Activated CD8-positive, alpha-beta memory T cell treated with anti-CD3 and anti-CD28 coated beads, Interleukin-2, amount 50 U/mL, for 48 hours (primary cell): ENCODE measurements around the gene CFAP210.

Experiments used
- DNase-seq: peaks from one replicate; pipeline ENCODE4 v3.0.0-alpha.2; 2020

CFAP210 gene

GRCh38 chr2:169672406-169672805, 21.8 kb downstream of the CFAP210 start:
- DNase-seq, result no peak

GRCh38 chr2:169670937-169671336, 23.3 kb downstream of the CFAP210 start:
- no peak for DNase-seq

DNA sequence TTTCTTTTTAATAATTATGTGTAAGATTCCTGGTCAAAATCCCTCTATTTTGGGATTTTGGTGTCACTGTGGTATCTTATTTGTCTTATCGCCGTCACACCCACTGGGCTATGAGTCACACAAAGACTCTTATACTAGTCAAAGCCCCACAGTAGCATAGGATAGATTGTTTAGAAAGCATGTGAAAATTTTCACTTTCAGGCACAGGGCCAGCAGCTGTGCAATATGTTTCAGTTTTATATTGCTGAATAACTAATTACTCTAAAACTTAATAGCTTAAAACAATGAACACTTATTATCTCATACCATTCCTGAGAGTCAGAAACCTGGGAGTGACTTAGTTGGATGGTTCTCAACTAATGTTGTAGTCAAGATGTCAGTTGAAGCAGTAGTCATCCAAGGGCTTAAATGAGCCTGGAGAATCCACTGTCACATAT, 24.0 kb downstream of the CFAP210 start:
- no peak for DNase-seq

GRCh38 chr2:169667583-169667982, 26.6 kb downstream of the CFAP210 start:
- DNase-seq, result no peak

DNA sequence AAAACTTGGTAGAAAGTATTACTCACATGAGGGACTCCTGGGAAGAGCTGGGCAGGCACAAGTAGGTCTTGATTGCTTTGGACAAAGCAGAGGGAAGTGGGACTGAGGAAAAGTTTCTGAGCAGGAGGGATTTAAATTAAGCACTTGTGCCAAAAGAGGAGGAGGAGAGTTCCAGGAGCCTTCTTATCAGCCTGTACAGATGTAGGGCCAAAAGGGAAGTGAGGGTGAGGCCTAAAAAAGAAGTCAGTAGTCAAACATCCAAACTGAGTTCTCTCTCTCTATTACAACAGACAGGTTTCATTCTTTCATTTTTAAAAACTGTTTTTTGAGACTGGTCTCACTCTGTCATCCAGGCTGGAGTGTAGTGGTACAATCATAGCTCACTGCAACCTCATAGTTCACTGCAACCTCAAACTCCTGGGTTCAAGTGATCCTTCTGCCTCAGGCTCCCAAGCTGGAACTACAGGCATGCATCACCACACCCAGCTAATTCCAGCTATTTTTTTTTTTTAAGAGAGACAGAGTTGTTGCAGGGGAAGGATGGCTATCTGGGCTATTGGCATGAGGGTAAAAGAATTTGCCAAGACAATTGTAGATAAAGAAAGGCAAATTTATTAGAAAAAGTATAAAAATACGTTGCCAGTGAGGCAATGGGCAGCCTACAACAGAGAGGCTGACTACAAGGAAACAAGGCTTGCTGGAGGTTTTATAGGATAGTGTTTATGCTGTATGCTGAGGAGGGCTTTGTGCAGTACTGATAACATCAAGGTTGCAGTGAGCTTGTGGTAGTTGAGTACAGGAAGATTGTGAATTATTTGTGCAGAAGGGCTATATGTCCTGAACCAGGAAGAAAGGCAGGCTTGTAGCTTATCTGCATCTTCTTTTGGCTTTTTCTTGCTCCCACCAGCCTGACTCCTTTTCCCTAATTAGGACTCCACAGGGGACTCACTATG, 29.0 kb downstream of the CFAP210 start:
- DNase-seq, result no peak

DNA sequence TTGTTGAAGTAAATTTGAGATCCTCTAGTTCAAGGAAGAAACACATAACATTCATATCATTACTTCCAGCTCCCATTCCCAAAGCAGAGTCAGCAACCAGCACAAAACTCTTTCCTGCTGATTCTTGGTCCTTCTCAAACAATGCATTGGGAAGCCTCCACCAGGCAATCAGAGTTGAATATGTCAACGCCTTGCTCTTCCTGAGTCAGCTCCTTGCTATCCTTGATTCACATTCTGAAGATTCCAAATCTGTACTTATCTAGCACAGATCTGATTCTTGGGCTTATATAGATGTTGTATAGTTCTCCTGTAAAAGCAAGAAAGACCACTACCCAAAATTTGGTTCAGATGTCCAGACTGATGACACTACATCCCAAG, 29.6 kb downstream of the CFAP210 start:
- no peak for DNase-seq

- no peak for DNase-seq
Observed at GRCh38 chr2:169663247-169663646, 31.0 kb downstream of the CFAP210 start.

DNA sequence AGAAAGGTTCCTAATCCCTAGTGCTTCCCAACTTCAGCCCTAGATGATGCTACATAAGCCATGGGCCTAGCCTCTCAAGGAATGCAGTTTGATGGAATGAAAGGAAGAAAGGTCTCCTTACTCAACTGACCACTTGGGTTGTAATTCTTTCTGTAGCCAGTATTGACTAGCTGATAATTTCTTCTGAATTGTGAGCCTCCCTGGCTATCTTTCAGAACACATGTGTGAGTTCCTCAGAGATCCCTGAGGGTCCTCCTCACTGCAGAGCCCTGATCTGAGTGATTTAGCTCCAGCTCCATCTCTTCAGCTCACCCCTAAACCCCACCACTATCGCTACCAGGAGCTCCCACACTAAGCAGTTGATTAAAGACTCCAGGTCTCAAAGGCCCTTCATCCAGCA, 31.5 kb downstream of the CFAP210 start:
- no peak for DNase-seq

GRCh38 chr2:169661265-169661664, 32.9 kb downstream of the CFAP210 start:
- DNase-seq, result no peak

GRCh38 chr2:169659320-169659719, 34.9 kb downstream of the CFAP210 start:
- no peak for DNase-seq

GRCh38 chr2:169658877-169659276, 35.3 kb downstream of the CFAP210 start:
- no peak for DNase-seq

DNA sequence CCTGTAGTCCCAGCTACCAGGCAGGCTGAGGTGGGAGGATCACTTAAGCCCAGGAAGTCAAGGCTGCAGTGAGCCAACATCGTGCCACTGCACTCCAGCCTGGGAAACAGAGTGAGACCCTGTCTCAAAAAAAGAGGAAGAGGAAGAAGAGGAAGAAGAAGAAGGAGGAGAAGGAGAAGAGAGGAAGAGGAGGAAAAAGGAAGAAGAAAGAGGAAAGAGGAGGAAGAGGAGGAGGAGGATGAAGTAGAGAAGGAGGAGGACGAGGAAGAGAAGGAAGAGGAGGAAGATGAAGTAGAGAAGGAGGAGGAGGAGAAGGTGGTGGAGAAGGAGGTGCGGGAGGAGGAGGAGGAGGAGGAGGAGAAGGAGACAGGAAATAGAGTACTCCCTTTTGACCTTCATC, 38.0 kb downstream of the CFAP210 start:
- DNase-seq, result no peak

DNA sequence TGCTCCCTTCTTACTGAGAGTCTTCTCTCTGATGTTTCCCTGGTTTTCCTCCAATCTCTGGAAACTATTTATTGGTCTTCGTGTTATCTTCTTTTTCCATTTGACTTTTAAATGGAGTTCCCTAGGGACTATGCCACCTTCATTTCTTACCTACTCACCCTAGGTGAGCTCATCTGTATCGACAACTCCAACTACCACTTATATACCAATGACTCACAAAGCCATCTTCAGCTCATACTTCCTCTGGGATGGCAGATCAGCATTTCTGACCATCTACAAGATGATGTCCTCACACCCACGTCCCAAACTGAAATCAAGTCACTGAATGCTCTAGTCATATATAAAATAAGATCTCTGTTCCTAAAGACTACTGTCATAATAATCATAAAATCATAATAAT, 40.6 kb downstream of the CFAP210 start:
- DNase-seq, result no peak

- DNase-seq, result no peak
Observed at GRCh38 chr2:169649278-169649677, 44.9 kb downstream of the CFAP210 start.

GRCh38 chr2:169647496-169647895, 46.7 kb downstream of the CFAP210 start:
- no peak for DNase-seq

GRCh38 chr2:169644173-169644572, 50.0 kb downstream of the CFAP210 start:
- DNase-seq, result no peak

GRCh38 chr2:169641464-169641863, 52.7 kb downstream of the CFAP210 start:
- DNase-seq, result no peak

GRCh38 chr2:169640104-169640503, 54.1 kb downstream of the CFAP210 start:
- no peak for DNase-seq

- DNase-seq, result no peak
Observed at GRCh38 chr2:169637620-169638019, 56.6 kb downstream of the CFAP210 start.

DNA sequence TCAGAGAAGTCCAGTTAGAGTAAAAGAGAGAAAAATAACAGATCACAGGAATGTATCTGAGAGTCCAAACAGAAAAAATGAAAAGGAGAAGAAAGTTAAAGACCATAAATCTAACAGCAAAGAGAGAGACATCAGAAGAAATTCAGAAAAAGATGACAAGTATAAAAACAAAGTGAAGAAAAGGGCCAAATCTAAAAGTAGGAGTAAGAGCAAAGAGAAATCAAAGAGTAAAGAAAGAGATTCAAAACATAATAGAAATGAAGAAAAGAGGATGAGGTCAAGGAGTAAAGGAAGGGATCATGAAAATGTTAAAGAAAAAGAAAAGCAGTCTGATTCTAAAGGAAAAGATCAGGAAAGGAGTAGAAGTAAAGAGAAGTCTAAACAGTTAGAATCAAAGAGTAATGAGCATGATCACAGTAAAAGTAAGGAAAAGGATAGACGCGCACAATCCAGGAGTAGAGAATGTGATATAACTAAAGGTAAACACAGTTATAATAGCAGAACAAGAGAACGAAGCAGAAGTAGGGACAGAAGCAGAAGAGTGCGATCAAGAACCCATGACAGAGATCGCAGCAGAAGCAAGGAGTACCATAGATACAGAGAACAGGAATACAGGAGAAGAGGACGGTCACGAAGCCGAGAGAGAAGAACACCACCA, 57.6 kb downstream of the CFAP210 start:
- no peak for DNase-seq

DNA sequence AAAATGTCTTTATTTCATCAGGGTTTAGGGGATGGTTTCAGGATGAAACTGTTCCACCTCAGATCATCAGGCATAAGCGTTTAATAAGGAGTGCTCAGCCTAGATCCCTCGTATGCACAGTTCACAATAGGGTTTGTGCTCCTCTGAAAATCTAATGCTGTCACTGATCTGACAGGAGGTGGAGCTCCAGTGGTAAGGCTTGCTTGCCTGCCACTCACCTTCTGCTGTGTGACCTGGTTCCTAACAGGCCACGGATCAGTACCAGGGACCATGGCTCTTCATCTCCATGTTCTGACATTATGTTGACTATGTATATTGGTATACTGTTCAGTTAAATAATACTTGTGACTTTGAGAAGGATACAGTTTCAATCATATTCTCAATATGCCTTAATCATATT, 68.4 kb downstream of the CFAP210 start:
- no peak for DNase-seq

- DNase-seq, result no peak
Observed at GRCh38 chr2:169623235-169623634, 71.0 kb downstream of the CFAP210 start.

GRCh38 chr2:169620509-169620908, 73.7 kb downstream of the CFAP210 start:
- no peak for DNase-seq

DNA sequence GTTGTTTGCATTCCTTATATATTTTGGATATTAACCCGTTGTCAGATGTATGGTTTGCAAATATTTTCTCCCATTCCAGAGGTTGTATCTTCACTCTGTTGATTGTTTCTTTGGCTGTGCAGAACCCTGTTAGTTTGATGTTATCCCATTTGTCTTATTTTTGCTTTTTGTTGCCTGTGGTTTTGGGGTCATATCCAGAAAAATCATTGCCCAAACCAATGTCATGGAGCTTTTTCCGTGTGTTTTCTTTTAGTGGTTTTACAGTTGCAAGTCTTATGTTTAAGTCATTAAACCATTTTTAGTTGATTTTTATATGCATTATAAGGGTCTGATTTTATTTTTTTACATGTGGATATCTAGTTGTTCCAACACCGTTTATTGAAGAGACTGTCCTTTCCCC, 74.3 kb downstream of the CFAP210 start:
- DNase-seq, result no peak
